ENCODE data around the gene ERBIN. TPM values are rescaled to one million over a fixed set of nuclear protein-coding genes. Genes with fewer than 3 reads are reported as not detected.
"Not testable (repeated sequence)": the region's sequence is repeated elsewhere in the genome, so short reads cannot be mapped to it uniquely, and the experiment has no call there.

Gene ERBIN
- total and polyA plus RNA-seq, 2 donors (not counting 1 experiment from before 2014, with no cell fraction given), result 69.1 to 127 TPM

GRCh38 chr5:66041627-66042026, 115.3 kb downstream of the ERBIN start:
- no peak overlapping the region for H3K4me2 ChIP-seq (ENCODE audit: extremely low read depth, insufficient read depth, low read length)
- H3K79me2 ChIP-seq (ENCODE audit: control insufficient read depth, insufficient read depth, low read length), result no peaks in the 10 kb centered on the region
- no peaks in the 10 kb centered on the region for H3K27me3 ChIP-seq (ENCODE audit: control insufficient read depth, insufficient read depth, low read length)
- H3K4me3 ChIP-seq (replicated peaks in 1 of 4; ENCODE audit: control extremely low read depth in 1 of 4, insufficient read depth in 1 of 4, low read depth in 3 of 4, low read length in 4 of 4), result no peak overlapping the region
- no peak overlapping the region for H3K9ac ChIP-seq (ENCODE audit: insufficient read depth, low read length)
- H3K4me1 ChIP-seq (ENCODE audit: control insufficient read depth, extremely low read depth, insufficient read depth, low read length), result peaks cover 2% of the 10 kb centered on the region
- H3K9me3 ChIP-seq (ENCODE audit: control insufficient read depth, insufficient read depth, low read depth, low read length), result no peaks in the 10 kb centered on the region
- H2AFZ ChIP-seq (ENCODE audit: low read length), result no peak overlapping the region
- peak in 1 of 2 donors; percentile 19 for DNase-seq (ENCODE audit: low read depth in 2 of 2)
- H3K27ac ChIP-seq (ENCODE audit: insufficient read depth, low read length), result no peak overlapping the region
- H4K20me1 ChIP-seq (ENCODE audit: control insufficient read depth, extremely low read depth, insufficient read depth, low read length), result no peaks in the 10 kb centered on the region
- TF ChIP-seq EZH2 (IDR thresholded peaks at IDR 0.05; ENCODE audit: low read length, missing control alignments) (no peak), CTCF (conservative IDR thresholded peaks at IDR 0.05 in 1 of 2, IDR thresholded peaks at IDR 0.05 in 1 of 2; ENCODE audit: low read depth in 1 of 2, low read length in 2 of 2) (no peak)
- H3K36me3 ChIP-seq (ENCODE audit: control insufficient read depth, insufficient read depth, low read length), result peaks cover 2% of the 10 kb centered on the region

- Histone ChIP-seq H3K36me3 (ENCODE audit: control insufficient read depth, insufficient read depth, low read length) (peaks cover 6% of the 10 kb centered on the region), H3K4me1 (ENCODE audit: control insufficient read depth, extremely low read depth, insufficient read depth, low read length) (no peaks in the 10 kb centered on the region), H3K9me3 (ENCODE audit: control insufficient read depth, insufficient read depth, low read depth, low read length) (no peaks in the 10 kb centered on the region), H3K4me3 (replicated peaks in 1 of 4; ENCODE audit: control extremely low read depth in 1 of 4, insufficient read depth in 1 of 4, low read depth in 3 of 4, low read length in 4 of 4) (no peak overlapping the region), H3K27ac (ENCODE audit: insufficient read depth, low read length) (no peak overlapping the region), H3K27me3 (ENCODE audit: control insufficient read depth, insufficient read depth, low read length) (no peaks in the 10 kb centered on the region), H3K9ac (ENCODE audit: insufficient read depth, low read length) (no peak overlapping the region), H3K79me2 (ENCODE audit: control insufficient read depth, insufficient read depth, low read length) (peaks cover 6% of the 10 kb centered on the region), H3K4me2 (ENCODE audit: extremely low read depth, insufficient read depth, low read length) (no peak overlapping the region), H4K20me1 (ENCODE audit: control insufficient read depth, extremely low read depth, insufficient read depth, low read length) (no peaks in the 10 kb centered on the region), H2AFZ (ENCODE audit: low read length) (no peak overlapping the region)
- DNase-seq (ENCODE audit: low read depth in 2 of 2), result no peak
- TF ChIP-seq EZH2 (IDR thresholded peaks at IDR 0.05; ENCODE audit: low read length, missing control alignments) (no peak), CTCF (conservative IDR thresholded peaks at IDR 0.05 in 1 of 2, IDR thresholded peaks at IDR 0.05 in 1 of 2; ENCODE audit: low read depth in 1 of 2, low read length in 2 of 2) (no peak)
Observed at GRCh38 chr5:66057239-66057638, 130.9 kb downstream of the ERBIN start.

GRCh38 chr5:66061320-66061719, 134.9 kb downstream of the ERBIN start:
- H3K9me3 ChIP-seq (ENCODE audit: control insufficient read depth, insufficient read depth, low read depth, low read length); H3K27me3 ChIP-seq (ENCODE audit: control insufficient read depth, insufficient read depth, low read length); H4K20me1 ChIP-seq (ENCODE audit: control insufficient read depth, extremely low read depth, insufficient read depth, low read length); DNase-seq (ENCODE audit: low read depth in 2 of 2); H3K36me3 ChIP-seq (ENCODE audit: control insufficient read depth, insufficient read depth, low read length); H3K4me3 ChIP-seq (replicated peaks in 1 of 4; ENCODE audit: control extremely low read depth in 1 of 4, insufficient read depth in 1 of 4, low read depth in 3 of 4, low read length in 4 of 4); H3K4me1 ChIP-seq (ENCODE audit: control insufficient read depth, extremely low read depth, insufficient read depth, low read length); H3K4me2 ChIP-seq (ENCODE audit: extremely low read depth, insufficient read depth, low read length); H3K27ac ChIP-seq (ENCODE audit: insufficient read depth, low read length); H3K9ac ChIP-seq (ENCODE audit: insufficient read depth, low read length); H2AFZ ChIP-seq (ENCODE audit: low read length): not testable (repeated sequence)
- H3K79me2 ChIP-seq (ENCODE audit: control insufficient read depth, insufficient read depth, low read length), result peaks cover 13% of the 10 kb centered on the region

GRCh38 chr5:66063061-66063460, 136.7 kb downstream of the ERBIN start:
- not testable (repeated sequence) for H2AFZ ChIP-seq (ENCODE audit: low read length); H3K4me2 ChIP-seq (ENCODE audit: extremely low read depth, insufficient read depth, low read length); H3K79me2 ChIP-seq (ENCODE audit: control insufficient read depth, insufficient read depth, low read length); H3K27ac ChIP-seq (ENCODE audit: insufficient read depth, low read length); H3K4me1 ChIP-seq (ENCODE audit: control insufficient read depth, extremely low read depth, insufficient read depth, low read length); DNase-seq (ENCODE audit: low read depth in 2 of 2); H3K9ac ChIP-seq (ENCODE audit: insufficient read depth, low read length); H3K4me3 ChIP-seq (replicated peaks in 1 of 4; ENCODE audit: control extremely low read depth in 1 of 4, insufficient read depth in 1 of 4, low read depth in 3 of 4, low read length in 4 of 4); H3K36me3 ChIP-seq (ENCODE audit: control insufficient read depth, insufficient read depth, low read length); H3K9me3 ChIP-seq (ENCODE audit: control insufficient read depth, insufficient read depth, low read depth, low read length); H3K27me3 ChIP-seq (ENCODE audit: control insufficient read depth, insufficient read depth, low read length); H4K20me1 ChIP-seq (ENCODE audit: control insufficient read depth, extremely low read depth, insufficient read depth, low read length)

All from fibroblast of lung (primary cell).